ENCODE measurements around the gene BUD13. TPM values are rescaled to one million over a fixed set of nuclear protein-coding genes. Genes with fewer than 3 reads are reported as not detected.

Gene BUD13
- total and polyA plus RNA-seq, 2 of the 13 experiments (the other 11 are each of a cell fraction or from before 2014, with no cell fraction given), result 13.3 to 25.9 TPM

DNA sequence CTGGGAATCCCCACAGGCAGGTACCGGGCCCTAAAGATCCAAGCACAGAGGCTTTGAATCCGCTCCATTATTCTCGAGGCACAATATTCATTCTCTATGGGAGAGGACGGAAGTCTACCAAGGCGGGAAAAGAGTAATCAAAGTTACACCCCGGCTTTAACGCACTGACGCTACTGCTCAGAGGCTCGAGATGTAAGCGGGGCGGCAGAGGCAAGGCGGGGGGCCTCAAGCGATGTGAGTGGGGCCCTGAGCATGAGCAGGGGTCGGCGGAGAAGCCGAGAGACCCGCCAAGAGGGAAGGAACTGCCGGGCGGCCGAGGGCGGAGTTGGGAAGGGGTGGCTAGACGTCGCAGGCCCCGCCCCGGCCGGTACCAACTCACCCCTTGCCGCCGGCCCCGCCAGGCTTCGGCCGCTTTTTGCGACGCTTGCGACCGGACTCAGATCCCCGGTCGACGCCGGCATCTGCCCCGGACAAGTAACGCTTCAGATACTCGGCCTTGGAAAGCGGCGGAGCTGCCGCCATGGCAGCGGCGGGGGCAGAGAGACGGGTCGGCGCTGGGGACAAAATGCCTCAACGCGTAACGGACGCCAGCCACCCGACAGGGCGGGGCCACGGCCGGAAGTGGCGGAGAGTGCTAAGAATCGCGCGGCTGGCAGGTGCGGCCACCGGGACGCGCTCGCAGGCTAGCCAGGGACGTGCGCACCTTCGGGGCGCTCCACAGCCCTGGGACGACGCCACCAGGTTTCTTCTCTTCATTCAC lies at the start of gene BUD13 (continued):
- TF ChIP-seq, protein P1, sequence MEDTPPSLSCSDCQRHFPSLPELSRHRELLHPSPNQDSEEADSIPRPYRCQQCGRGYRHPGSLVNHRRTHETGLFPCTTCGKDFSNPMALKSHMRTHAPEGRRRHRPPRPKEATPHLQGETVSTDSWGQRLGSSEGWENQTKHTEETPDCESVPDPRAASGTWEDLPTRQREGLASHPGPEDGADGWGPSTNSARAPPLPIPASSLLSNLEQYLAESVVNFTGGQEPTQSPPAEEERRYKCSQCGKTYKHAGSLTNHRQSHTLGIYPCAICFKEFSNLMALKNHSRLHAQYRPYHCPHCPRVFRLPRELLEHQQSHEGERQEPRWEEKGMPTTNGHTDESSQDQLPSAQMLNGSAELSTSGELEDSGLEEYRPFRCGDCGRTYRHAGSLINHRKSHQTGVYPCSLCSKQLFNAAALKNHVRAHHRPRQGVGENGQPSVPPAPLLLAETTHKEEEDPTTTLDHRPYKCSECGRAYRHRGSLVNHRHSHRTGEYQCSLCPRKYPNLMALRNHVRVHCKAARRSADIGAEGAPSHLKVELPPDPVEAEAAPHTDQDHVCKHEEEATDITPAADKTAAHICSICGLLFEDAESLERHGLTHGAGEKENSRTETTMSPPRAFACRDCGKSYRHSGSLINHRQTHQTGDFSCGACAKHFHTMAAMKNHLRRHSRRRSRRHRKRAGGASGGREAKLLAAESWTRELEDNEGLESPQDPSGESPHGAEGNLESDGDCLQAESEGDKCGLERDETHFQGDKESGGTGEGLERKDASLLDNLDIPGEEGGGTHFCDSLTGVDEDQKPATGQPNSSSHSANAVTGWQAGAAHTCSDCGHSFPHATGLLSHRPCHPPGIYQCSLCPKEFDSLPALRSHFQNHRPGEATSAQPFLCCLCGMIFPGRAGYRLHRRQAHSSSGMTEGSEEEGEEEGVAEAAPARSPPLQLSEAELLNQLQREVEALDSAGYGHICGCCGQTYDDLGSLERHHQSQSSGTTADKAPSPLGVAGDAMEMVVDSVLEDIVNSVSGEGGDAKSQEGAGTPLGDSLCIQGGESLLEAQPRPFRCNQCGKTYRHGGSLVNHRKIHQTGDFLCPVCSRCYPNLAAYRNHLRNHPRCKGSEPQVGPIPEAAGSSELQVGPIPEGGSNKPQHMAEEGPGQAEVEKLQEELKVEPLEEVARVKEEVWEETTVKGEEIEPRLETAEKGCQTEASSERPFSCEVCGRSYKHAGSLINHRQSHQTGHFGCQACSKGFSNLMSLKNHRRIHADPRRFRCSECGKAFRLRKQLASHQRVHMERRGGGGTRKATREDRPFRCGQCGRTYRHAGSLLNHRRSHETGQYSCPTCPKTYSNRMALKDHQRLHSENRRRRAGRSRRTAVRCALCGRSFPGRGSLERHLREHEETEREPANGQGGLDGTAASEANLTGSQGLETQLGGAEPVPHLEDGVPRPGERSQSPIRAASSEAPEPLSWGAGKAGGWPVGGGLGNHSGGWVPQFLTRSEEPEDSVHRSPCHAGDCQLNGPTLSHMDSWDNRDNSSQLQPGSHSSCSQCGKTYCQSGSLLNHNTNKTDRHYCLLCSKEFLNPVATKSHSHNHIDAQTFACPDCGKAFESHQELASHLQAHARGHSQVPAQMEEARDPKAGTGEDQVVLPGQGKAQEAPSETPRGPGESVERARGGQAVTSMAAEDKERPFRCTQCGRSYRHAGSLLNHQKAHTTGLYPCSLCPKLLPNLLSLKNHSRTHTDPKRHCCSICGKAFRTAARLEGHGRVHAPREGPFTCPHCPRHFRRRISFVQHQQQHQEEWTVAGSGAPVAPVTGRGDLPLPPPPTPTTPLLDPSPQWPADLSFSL (CRISPR knock-in tag; IDR thresholded peaks at IDR 0.05), result no peak; the same call in 1 of the 2 replicates
- TF ChIP-seq SIN3A (IDR thresholded peaks at IDR 0.05; ENCODE audit: borderline replicate concordance, low read depth, low read length) (peak; percentile 81; the same call in 1 of the 2 replicates), ZNF614 (CRISPR knock-in tag; IDR thresholded peaks at IDR 0.05; ENCODE audit: borderline replicate concordance) (no peak; the same call in 1 of the 2 replicates), ZNF205 (CRISPR knock-in tag; IDR thresholded peaks at IDR 0.05) (peak; percentile 100), SRY (CRISPR knock-in tag; IDR thresholded peaks at IDR 0.05) (peak; percentile 32; the same call in 1 of the 2 replicates), TSC22D2 (CRISPR knock-in tag; IDR thresholded peaks at IDR 0.05; ENCODE audit: borderline replicate concordance) (peak; percentile 85; the same call in 1 of the 2 replicates), SP2 (CRISPR knock-in tag; IDR thresholded peaks at IDR 0.05) (peak; percentile 78), TMF1 (CRISPR knock-in tag; IDR thresholded peaks at IDR 0.05; ENCODE audit: low read depth) (peak; percentile 95), ZNF850 (CRISPR knock-in tag; conservative IDR thresholded peaks at IDR 0.05) (0 out of 2 replicates have a peak, but pooled peaks have one; percentile 63), CHCHD3 (CRISPR knock-in tag; IDR thresholded peaks at IDR 0.05) (no peak), ZNF816 (CRISPR knock-in tag; IDR thresholded peaks at IDR 0.05; ENCODE audit: borderline replicate concordance) (peak; percentile 75; the same call in 1 of the 2 replicates), ZEB1 (IDR thresholded peaks at IDR 0.05; ENCODE audit: insufficient replicate concordance, low read depth) (peak; percentile 26), MTA3 (CRISPR knock-in tag; IDR thresholded peaks at IDR 0.05) (no peak), HDAC1 (CRISPR knock-in tag; IDR thresholded peaks at IDR 0.05) (peak; percentile 97), ZNF556 (CRISPR knock-in tag; IDR thresholded peaks at IDR 0.05; ENCODE audit: borderline replicate concordance) (peak; percentile 84; the same call in 1 of the 2 replicates), GZF1 (CRISPR knock-in tag; IDR thresholded peaks at IDR 0.05) (no peak), U2AF2 (IDR thresholded peaks at IDR 0.05; ENCODE audit: low read depth, low read length) (no peak), ZNF251 (CRISPR knock-in tag; IDR thresholded peaks at IDR 0.05) (0 out of 2 replicates have a peak, but pooled peaks have one; percentile 34)
- TF ChIP-seq, protein P2, sequence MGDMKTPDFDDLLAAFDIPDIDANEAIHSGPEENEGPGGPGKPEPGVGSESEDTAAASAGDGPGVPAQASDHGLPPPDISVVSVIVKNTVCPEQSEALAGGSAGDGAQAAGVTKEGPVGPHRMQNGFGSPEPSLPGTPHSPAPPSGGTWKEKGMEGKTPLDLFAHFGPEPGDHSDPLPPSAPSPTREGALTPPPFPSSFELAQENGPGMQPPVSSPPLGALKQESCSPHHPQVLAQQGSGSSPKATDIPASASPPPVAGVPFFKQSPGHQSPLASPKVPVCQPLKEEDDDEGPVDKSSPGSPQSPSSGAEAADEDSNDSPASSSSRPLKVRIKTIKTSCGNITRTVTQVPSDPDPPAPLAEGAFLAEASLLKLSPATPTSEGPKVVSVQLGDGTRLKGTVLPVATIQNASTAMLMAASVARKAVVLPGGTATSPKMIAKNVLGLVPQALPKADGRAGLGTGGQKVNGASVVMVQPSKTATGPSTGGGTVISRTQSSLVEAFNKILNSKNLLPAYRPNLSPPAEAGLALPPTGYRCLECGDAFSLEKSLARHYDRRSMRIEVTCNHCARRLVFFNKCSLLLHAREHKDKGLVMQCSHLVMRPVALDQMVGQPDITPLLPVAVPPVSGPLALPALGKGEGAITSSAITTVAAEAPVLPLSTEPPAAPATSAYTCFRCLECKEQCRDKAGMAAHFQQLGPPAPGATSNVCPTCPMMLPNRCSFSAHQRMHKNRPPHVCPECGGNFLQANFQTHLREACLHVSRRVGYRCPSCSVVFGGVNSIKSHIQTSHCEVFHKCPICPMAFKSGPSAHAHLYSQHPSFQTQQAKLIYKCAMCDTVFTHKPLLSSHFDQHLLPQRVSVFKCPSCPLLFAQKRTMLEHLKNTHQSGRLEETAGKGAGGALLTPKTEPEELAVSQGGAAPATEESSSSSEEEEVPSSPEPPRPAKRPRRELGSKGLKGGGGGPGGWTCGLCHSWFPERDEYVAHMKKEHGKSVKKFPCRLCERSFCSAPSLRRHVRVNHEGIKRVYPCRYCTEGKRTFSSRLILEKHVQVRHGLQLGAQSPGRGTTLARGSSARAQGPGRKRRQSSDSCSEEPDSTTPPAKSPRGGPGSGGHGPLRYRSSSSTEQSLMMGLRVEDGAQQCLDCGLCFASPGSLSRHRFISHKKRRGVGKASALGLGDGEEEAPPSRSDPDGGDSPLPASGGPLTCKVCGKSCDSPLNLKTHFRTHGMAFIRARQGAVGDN (CRISPR knock-in tag; IDR thresholded peaks at IDR 0.05), result peak; percentile 96

Measured in HepG2 (cell line).